Stimulated activated CD8-positive, alpha-beta memory T cell treated with anti-CD3 and anti-CD28 coated beads, Interleukin-12 subunit alpha, Interleukin-12 subunit beta, amount 100 ng/mL, for 1 hour (primary cell): ENCODE measurements around the gene MEF2B.
"Not testable (repeated sequence)": the region's sequence is repeated elsewhere in the genome, so short reads cannot be mapped to it uniquely, and the experiment has no call there.

Source experiments
- DNase-seq: peaks from one replicate; pipeline ENCODE4 v3.0.0-alpha.2; 2020; ENCODE audit warnings: low read depth

The MEF2B gene

DNA sequence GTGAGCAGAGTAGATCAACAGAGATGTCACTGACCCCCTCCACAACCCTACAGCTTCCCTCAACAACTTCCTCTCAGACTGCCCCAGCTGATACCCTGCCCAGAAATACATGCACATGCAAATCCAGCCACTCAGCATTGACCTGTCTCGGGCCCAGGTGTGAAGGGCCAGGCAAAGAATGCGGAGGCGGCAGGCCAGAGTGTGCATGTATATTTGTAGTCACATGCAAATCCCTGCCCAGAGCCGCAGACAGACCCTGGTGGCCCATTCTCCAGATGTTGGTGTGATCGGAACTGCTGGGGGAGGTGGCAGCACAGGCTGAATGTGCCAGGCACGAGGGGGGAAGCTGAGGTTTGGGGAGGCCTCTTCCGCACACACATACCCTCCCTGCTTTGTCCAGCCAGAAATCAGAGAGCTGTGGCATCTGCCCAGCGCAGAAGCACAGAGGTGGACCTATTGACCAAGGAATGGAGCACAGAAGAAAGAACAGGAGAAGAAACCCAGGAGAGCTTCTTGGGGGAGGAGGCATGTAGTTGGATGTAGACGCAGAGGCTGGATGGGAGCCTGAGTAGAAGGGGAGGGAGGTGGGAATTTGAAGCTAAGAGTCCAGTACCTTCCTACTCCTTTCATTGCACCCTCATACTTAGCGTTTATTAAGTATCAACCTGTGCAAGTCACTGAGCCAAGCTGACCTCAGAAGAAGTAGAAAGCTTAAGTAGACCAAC is 14.4 kb downstream of the MEF2B start:
- DNase-seq = no peak

DNA sequence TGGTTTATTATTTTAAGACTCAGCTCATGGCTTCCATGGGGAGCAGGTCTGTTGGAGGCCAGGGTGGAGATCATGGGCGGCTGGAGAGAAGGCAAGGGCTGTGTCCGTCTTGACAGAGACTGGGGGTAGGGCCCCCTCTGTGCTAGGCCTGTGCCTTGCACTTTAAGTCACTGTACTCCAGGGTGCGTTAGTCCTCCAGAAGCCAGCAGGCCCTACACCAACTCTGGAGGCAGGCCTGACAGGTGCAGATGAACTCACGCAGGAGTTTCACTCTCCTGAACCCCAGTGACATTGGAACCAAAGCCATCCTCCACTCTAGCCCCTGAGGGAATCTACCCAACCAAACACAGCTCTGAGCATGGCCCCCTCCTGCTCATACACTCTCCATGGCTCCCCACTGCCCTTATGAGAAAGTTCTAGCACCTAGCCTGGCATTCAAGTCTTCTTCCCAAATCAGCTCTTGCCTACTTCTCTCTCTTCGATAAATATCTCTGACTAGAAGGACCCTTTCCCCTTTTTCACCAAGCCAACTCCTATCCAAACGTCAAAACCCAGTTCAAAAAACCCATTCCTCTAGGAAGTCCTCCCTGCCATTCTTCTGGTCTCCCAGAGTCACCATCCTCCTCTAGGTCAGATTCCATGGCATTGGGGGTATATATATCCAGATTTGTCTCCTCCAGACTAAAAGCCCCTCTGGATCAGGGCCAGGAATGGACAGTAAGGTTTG is 15.1 kb downstream of the MEF2B start:
- DNase-seq = no peak

DNA sequence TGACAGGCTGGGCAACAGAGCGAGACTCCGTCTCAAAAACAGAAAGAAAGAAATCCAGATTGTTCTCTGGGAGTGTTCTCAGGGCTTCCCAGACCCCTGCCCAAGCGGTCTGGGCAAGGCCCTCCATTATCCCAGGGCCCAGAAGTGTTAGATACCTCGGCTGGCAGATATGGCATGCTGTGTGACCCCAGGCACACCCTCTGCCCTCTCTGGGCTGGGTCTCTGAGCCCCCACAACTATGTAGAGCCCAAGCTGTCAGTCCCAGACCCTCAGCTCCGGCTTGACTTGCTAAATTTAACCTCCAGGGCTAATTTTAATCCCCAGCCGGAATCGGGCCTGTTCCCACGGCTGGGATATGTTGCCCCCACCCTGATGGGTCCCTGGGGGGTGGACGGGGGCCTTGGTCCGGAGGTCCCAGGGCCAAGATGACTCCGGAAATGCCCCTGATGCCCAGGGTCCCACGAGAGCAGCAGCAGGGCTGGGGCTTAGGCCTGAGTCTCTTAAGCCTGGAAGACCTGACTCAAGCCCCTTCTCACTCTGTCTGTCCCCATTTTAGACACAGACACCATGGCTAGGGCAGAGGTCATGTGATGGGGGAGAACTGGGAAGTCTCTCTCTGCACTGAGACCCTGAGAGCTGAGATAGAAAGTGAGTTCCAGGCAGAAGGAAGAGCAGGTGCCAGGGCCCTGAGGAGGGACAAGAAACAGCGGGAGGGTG is 17.2 kb downstream of the MEF2B start:
- DNase-seq = no peak

DNA sequence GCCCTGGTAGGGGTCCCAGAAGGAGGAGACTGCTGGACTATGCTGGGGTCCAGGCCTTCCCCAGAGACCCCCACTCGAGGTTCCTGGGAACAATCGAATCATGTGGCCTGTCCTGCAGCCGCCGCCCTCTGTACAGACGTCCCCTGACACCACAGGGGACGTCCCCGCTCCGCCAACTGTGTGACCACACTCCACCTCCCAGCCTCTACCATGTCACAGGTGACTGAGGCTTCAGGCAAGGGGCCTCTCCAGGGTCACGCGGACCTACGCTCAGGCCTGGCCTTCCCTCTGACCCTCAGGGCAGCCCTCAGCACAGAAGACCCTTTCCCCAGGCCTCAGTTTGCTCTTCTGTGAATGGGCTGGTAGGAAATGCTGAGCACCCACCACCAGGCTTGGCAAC is 18.6 kb downstream of the MEF2B start:
- DNase-seq = no peak

DNA sequence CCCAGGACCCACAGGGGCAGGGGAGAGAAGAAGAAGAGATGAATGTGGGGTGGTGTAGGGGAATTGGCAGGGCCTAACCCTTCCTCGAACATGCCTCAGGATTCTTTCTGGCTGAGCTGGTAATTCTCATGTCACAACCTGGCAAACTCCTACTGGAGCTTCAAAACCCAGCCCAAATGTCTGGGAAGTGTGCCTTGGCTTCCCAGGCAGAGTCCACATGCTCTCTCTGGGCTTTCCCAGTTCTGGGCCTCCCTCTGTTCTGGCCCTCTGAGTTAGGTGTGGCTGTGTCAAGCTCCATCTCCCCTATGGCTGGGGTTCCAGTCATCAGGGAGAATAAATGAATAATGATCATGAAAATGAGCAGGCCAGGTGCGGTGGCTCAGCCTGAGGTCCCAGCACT is 20.6 kb downstream of the MEF2B start:
- DNase-seq = no peak

DNA sequence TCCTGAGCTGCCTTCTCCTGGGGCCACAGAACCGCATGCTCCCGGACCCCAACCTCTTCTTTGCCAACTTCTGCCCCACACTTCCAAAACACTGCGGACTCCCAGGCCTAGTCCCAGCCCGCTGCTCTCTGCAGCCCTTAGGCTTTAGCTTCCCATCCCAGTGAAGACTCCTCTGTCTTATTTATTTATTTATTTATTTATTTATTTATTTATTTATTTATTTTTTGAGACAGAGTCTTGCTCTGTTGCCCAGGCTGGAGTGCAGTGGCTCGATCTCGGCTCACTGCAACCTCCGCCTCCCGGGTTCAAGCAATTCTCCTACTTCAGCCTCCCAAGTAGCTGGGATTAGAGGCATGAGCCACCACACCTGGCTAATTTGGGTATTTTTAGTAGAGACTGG is 21.6 kb downstream of the MEF2B start:
- not testable (repeated sequence) for DNase-seq

DNA sequence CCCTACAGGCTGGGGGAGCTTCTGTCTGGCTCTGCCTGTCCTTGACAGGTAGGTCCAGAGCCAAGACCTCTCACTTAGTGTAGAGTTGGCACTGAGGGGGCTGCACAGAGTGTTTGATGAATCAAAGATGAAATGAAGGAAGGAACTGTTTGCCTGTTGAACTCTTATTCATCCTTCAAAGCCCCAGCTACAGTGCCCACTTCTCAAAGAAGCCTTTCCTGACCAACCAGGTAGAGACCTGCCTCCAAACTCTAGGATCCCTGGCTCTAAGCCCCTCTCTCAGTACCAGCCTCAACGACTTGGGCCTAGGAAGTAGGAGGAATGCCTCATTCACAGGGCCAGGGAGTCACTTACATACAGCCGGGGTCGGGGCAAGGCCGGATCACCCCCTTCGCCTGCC is 22.7 kb downstream of the MEF2B start:
- no peak for DNase-seq

DNA sequence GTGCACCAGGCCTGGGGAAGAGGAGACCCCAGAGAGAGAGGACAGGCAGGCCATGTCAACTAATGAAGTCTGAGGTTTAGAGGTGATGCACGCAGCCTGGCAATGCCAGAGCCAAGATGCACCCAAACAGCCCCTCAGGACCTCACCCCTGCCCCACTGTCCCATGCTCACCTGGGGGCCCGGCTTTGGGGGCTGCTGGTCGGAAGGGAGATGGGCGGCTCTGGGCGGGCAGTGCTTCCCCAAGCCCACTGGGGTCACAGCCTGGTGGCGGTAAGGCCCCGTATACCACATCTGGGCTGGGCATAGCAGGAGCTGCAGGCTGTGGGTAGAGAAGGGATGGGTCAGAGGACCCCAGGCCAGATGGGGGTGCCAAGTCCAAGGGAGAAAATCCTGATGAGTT is 23.2 kb downstream of the MEF2B start:
- DNase-seq = no peak

DNA sequence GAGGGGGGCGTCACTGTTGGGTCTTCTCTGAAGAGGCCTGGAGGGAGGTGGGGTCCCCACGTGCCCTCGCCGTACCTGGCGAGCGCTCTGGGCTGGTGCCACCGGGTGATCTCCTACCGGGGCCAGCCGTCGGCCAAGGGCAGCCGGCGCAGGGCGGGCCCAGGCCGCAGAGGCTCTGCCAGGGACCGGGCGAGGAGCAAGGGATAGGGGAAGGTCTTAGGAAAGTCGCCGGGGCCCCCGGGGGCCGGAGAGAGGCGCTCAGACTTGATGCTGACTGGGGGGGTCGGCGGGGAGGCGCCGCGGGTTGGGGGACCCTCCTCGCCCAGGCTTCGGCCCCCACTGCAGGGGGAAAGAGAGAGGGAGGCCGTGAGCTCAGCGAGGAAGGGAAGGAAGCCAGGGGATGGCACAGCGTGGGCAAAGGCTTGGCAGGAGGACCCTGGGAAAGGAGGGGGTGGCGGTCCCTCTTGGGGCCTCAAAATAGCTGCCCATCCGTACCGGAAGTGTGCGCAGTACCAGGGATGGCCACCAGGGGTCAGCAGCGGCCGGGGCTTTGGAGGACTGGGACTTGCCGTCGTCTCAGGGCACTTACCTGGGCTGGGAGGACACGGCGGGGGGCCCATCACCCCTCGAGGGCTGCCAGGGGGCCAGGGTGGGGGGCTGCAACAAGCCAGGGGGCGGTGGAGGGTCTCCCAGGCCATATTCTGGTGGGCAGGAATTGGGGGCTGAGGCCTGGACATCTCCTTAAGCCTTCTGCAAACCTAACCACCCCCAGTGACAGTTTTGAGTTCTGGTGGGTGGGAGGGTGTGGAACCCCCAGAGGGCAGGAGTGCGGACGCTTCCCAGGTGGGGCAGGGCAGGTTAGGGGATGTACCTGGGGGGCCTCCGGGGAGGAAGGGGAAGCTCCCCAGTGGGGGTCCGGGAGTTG is 24.1 kb downstream of the MEF2B start:
- peak; percentile 78 for DNase-seq

DNA sequence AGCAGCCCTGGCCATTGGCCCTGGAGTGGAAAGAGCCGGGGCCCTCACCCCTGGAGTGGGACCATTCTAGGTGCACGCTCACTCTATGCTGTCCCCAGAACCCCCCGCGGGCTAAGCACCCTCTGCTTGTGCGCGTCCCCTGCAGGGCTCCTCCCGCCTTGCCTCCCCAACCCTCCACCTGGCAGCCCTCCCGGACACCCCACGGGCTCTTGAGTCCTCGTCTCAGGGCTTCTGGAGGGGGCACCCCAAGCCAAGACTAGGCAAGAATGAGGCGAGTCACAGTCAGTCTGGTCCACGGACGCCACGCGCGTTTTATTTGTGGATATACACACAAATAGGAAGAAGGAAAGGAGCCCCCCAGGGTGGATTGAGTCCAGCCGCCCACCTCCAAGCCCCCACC is 24.8 kb downstream of the MEF2B start:
- DNase-seq = no peak

DNA sequence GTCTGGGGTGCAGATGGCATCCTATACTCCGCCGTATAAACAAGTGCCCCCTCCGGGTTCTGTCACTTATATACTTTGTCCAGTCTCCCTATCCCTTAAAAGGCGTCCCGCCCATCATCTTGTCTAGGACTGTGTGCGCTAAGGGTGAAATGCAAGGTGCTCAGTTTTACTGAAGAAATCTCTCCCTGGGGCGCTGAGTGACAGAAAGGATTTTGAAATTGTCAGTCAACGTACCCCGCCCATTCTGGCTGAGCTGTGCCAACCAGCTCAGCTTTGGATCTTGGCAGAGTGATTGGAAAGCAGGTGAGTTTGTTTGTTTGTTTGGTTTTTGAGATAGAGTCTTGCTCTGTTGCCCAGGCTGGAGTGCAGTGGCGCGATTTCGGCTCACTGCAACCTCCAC is 27.7 kb downstream of the MEF2B start:
- no peak for DNase-seq

DNA sequence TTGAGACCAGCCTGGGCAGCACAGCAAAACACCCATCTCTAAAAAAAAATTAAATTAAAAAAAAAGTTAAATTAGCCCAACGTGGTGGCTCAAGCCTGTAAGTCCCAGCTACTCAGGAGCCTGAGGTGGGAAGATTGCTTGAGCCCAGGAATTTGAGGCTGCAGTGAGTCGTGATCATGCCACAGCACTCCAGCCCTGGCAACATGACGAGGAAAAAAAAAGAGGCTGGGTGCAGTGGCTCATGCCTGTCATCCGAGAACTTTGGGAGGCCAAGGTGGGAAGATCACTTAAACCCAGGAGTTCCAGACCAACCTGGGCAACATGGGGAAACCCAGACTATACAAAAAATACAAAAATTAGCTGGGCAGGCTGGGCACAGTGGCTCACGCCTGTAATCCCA is 29.6 kb downstream of the MEF2B start:
- DNase-seq = no peak

DNA sequence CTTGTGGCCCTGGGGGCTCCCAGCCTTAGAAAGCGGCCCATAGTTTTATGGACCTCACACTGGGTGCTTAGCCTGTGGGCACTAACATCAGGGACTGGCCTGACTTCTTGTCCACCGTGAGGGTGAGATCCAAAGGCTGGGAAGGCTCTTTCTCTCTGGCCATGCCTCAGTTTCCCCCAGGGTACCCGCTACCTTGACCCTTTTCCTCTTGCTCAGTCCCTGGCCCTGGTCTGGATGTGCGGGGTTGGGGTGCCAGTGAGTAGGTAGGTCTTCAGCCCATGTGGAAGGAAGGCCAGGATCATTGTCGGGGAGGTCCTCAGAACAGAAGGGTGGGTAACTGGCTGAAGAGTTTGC is 30.2 kb downstream of the MEF2B start:
- no peak for DNase-seq

DNA sequence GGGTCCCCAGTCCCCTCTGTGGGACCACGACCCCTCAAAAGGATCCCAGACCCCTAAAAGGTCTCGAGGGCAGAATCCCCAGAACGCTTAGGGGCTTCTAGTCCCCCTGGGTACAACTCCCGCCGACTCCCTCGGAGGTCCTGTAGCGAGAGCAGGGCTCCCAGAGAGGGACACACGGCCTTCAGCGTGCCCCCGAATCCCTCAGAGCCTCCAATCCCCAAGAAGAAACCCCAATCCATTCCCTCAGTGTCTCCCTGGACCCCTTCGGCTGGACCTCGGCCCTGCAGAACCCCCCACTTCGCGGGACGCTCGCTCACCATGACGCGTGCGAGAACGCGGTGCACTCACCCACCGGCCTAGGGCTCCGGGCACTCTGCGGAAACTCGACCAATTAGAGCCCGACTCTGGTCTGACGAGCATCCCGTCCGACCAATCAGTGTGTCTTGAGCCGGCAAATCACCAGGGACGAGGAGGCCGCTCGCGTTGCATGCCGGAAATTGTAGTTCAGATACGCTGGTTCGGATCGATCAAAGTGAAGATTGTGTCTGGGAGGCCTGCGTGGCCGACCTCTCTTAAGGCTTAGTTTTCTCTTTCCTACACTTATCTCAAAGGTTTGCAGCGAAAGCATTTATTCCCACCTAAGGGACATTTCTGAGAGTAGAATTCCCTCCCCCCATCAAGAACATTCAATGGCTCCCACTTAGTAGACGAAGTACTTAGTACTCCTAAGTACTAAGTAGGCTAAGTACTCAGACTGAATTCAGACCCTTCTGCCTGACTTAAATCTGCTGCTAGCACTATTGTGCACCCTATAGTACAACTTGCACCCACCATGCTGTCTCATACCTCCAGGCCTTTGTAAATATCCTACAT is 31.7 kb downstream of the MEF2B start, which contains the start of gene TMEM161A:
Gene TMEM161A, minus strand, starts transcription at position 370 of the 873 bp plus-strand sequence. Its CDS starts 50 bp downstream, at position 320.
- DNase-seq = peak; percentile 91

DNA sequence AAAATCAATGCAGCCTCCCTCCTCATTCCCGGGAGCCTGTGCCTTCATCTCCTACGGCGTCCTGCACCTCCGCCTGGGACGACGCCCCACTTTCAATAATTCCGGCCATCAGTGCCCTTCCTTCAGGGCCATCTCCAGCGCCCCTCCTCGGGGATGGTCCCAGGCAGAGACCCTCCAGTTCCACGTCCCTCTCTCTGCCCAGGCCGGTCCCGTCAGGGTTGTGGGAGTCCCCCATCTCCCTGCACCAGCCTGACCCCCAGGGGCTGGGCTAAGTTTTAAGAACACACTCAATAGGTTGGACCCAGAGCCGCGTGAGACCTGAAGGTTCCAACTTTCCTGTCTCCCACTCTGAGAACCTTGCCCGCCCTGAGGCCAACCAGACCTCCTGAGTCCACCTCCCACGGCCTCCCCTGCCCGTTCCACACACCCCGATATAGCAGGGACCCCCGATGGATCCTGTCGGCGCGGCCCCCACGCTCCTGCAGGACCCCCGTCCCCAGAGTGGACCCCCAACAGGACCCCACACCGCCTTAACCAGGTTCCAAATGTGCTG is 32.4 kb downstream of the MEF2B start:
- DNase-seq = no peak

DNA sequence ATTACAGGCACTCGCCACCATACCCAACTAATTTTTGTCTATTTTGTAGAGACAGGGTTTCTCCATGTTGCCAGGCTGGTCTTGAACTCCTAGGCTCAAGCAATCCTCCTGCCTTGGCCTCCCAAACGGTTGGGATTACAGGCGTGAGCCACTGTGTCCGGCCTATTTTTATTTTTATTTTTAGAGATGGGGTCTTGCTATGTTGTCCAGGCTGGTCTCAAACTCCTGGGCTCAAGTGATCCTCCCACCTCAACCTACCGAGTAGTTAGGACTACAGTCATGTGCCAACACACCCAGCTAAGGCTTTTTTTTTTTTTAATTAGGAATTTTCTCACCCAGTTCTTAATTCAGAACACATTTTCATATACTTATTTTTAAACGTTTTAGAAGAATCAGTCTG is 34.4 kb downstream of the MEF2B start:
- DNase-seq = not testable (repeated sequence)

DNA sequence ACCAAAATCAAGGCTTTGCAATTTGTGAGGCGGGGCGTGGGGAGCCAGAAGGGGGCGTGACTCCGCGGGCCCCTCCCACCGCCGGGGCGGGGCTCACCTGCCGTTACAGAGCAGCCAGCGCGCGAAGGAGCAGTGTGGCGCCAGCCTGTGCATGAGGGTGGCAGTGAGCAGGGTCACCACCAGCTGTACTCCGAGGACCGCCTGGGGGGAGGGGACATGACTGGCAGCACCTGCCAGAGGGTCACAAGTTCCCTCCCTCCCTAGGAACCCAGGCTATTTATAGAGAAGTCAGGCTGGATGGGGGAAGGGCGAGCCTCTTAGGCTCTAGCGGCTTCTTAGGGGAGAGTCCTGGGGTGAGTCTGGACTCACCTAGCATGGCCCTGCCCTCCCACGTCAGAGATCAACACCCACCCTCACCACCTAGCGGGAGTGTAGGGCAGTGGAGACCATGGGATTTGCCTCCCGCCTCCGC is 35.3 kb downstream of the MEF2B start:
- DNase-seq = no peak

DNA sequence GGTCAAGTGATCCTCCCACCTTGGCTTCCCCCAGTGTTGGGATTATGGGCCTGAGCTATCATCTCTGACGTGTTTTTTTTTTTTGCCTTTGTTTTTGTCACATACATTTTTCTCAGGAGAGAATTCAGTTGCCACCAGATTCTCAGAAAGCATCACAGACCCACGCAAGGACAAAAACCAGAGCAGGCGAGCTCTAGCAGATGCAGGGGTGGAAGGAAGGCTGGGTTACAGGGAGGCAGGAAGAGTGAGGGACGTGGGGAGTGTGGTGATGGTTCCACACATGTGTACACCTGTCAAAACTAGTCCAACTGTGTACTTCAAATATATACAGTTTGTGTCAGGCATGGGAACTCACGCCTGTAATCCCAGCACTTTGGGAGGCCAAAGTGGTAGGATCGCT is 36.1 kb downstream of the MEF2B start:
- no peak for DNase-seq

DNA sequence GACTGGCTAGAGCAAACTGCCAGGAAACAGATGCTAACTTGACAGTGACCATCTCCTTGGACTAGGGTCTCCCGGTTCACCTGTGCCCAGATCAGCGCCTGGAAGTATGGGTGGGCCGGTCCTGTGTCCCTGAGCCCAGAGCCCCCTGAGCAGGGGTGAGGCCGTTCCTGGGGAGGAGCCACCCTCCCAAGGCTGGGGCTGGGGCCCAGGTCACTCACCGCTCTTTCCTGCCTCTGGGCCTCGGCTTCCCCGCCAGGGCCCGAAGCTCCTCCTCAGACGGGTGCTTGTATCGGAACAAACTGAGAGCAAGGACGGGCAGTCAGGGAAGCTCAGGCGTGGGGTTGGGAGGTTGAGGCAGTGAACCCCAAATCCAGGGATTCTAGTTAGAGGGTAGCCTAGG is 37.2 kb downstream of the MEF2B start:
- no peak for DNase-seq

DNA sequence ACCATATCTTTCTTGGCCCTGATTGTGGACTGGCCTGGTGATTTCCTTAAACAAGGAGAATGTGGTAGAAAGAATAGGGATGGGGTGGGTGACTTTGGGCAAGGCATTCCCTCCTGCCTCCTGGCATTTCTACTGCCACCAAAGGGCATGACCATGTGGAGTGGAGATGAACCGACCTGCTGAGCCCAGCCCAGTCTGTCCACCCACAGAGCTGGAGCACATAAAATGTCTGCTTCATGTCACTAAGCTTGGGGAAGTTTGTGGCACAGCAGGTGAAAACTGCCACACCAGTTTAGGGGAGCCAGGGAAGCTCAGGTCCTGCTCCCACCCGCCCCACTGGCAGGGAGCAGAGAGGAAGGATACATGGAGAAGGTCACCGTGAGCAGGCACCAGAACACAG is 38.1 kb downstream of the MEF2B start:
- no peak for DNase-seq

DNA sequence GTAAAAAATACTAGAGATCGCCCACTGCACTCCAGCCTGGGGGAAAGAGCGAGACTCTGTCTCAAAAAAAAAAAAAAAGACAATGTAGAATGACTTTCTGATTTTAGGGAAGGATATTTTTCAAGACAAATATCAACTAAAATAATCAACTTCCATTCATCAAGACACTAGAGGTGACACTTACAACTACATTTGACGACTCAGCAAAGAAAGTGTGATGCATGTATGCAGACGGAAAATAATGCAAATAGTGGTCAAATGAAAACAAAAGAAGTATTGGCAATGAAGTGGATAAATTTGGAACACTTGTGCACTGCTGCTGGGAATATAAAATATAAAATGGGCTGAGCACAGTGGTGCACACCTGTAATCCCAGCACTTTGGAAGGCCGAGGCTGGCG is 44.0 kb downstream of the MEF2B start:
- no peak for DNase-seq
